ENCODE measurements around the gene PTMS. TPM values are rescaled to one million over a fixed set of nuclear protein-coding genes. Genes with fewer than 3 reads are reported as not detected.

The PTMS gene
- total RNA-seq (100 to 1,000 TPM; 116 to 161 (median 149) TPM), polyA plus RNA-seq (244 TPM)
- long read RNA-seq, donor 1, transcript PTMS-207 (5 exons, 1,150 nt) = major isoform, 33 of 60 reads
- long read RNA-seq, donor 1, partial matches to known transcripts = 13 of 60 reads
- long read RNA-seq, donor 1, other reads (novel, unspliced or antisense) = 14 of 60 reads
- long read RNA-seq, donor 2, transcript PTMS-207 (5 exons, 1,150 nt) = major isoform, 41 of 56 reads
- long read RNA-seq, donor 2, partial matches to known transcripts = 5 of 56 reads
- long read RNA-seq, donor 2, other reads (novel, unspliced or antisense) = 10 of 56 reads
- long read RNA-seq, donor 3, partial matches to known transcripts = 6 of 17 reads
- long read RNA-seq, donor 3, other reads (novel, unspliced or antisense) = 9 of 17 reads
- long read RNA-seq, donor 4, transcript PTMS-207 (5 exons, 1,150 nt) = major isoform, 35 of 45 reads
- long read RNA-seq, donor 4, partial matches to known transcripts = 8 of 45 reads
- long read RNA-seq, donor 4, other reads (novel, unspliced or antisense) = 2 of 45 reads

GRCh38 chr12:6765634-6766581 lies at the start of gene PTMS:
PTMS (plus strand) TSS chr12:6766363; CDS start chr12:6766706, 343 bp downstream.
- Histone ChIP-seq H3K27me3 (ENCODE audit: control insufficient read depth, insufficient read depth) (no peaks in the 10 kb centered on the region), H3K4me1 (ENCODE audit: control insufficient read depth, insufficient read depth, low read length) (peaks cover 9% of the 10 kb centered on the region), H3K4me3 (ENCODE audit: low read length) (peak within 1 kb of the TSS; percentile 98), H3K9me3 (ENCODE audit: control insufficient read depth, low read length) (no peaks in the 10 kb centered on the region), H3K27ac (ENCODE audit: low read length) (peak within 1 kb of the TSS; percentile 93)
- 3% methylated on average over 63 of the region's 63 CpGs for WGBS
- intact Hi-C loops (cut with DNase I) = no loop called here
- ATAC-seq (peak; percentile 53 to 62), DNase-seq (peak; percentile 91 to 94 (median 94))

DNA sequence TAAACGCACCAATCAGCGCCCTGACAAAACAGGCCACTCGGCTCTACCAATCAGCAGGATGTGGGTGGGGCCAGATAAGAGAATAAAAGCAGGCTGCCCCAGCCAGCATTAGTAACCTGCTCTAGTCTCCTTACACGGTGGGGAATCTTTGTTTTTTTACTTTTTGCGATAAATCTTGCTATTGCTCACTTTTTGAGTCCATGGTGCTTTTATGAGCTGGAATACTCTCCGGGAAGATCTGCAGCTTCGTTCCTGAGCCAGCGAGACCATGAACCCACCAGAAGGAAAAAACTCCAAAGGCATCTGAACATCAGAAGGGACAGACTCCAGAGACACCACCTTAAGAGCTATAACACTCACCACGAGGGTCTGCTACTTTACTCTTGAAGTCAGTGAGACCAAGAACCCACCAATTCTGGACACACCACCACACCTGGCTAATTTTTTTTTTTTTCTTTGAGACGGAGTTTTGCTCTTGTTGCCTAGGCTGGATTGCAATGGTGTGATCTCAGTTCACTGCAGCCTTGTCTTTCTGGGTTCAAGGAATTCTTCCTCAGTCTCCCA lies 49.2 kb upstream of the PTMS start:
- intact Hi-C loops (cut with DNase I) = no loop called here
- no peaks in the 10 kb centered on the region for H3K9me3 ChIP-seq (ENCODE audit: control insufficient read depth, low read length)

GRCh38 chr12:6722863-6723262 lies 43.3 kb upstream of the PTMS start:
- H3K4me3 ChIP-seq (ENCODE audit: low read length) = no peak overlapping the region
- H3K27ac ChIP-seq (ENCODE audit: low read length) = no peak overlapping the region
- no peaks in the 10 kb centered on the region for H3K9me3 ChIP-seq (ENCODE audit: control insufficient read depth, low read length)
- intact Hi-C loops (cut with DNase I) = no loop called here
- peaks cover 4% of the 10 kb centered on the region for H3K4me1 ChIP-seq (ENCODE audit: control insufficient read depth, insufficient read depth, low read length)
- DNase-seq (no peak), ATAC-seq (no peak)
- WGBS = 76% methylated on average over 3 of the region's 3 CpGs
- no peaks in the 10 kb centered on the region for H3K27me3 ChIP-seq (ENCODE audit: control insufficient read depth, insufficient read depth)

More for the DNA sequence above, 49.2 kb upstream of the PTMS start:
- WGBS = 63% methylated on average over 7 of the region's 10 CpGs
- no peak for DNase-seq
- H3K4me1 ChIP-seq (ENCODE audit: control insufficient read depth, insufficient read depth, low read length) = no peaks in the 10 kb centered on the region
- ATAC-seq = no peak
- no peak overlapping the region for H3K27ac ChIP-seq (ENCODE audit: low read length)
- no peaks in the 10 kb centered on the region for H3K27me3 ChIP-seq (ENCODE audit: control insufficient read depth, insufficient read depth)
- no peak overlapping the region for H3K4me3 ChIP-seq (ENCODE audit: low read length)

- ATAC-seq (peak; percentile 98 to 99), DNase-seq (peak; percentile 99)
- under 1% methylated on average over 49 of the region's 49 CpGs for WGBS
- intact Hi-C loops (cut with DNase I) = no loop called here
- peaks cover 4% of the 10 kb centered on the region for H3K4me1 ChIP-seq (ENCODE audit: control insufficient read depth, insufficient read depth, low read length)
- H3K4me3 ChIP-seq (ENCODE audit: low read length) = peak within 1 kb of the TSS; percentile 48
- H3K9me3 ChIP-seq (ENCODE audit: control insufficient read depth, low read length) = no peaks in the 10 kb centered on the region
- H3K27ac ChIP-seq (ENCODE audit: low read length) = peak within 1 kb of the TSS; percentile 84
- H3K27me3 ChIP-seq (ENCODE audit: control insufficient read depth, insufficient read depth) = no peaks in the 10 kb centered on the region
Measured at GRCh38 chr12:6723607-6724408, 42.4 kb upstream of the PTMS start, which contains the start of gene COPS7A. COPS7A (plus strand) TSS chr12:6724046; CDS start chr12:6724657, 611 bp downstream.

GRCh38 chr12:6724409-6724797 lies 41.8 kb upstream of the PTMS start:
- no peaks in the 10 kb centered on the region for H3K9me3 ChIP-seq (ENCODE audit: control insufficient read depth, low read length)
- 18% methylated on average over 10 of the region's 10 CpGs for WGBS
- H3K4me1 ChIP-seq (ENCODE audit: control insufficient read depth, insufficient read depth, low read length) = peaks cover 4% of the 10 kb centered on the region
- H3K27me3 ChIP-seq (ENCODE audit: control insufficient read depth, insufficient read depth) = no peaks in the 10 kb centered on the region
- peak overlapping the region; percentile 48 for H3K4me3 ChIP-seq (ENCODE audit: low read length)
- DNase-seq = no peak
- intact Hi-C loops (cut with DNase I) = no loop called here
- ATAC-seq = peak; percentile 2 to 24
- H3K27ac ChIP-seq (ENCODE audit: low read length) = peak overlapping the region; percentile 62

DNA sequence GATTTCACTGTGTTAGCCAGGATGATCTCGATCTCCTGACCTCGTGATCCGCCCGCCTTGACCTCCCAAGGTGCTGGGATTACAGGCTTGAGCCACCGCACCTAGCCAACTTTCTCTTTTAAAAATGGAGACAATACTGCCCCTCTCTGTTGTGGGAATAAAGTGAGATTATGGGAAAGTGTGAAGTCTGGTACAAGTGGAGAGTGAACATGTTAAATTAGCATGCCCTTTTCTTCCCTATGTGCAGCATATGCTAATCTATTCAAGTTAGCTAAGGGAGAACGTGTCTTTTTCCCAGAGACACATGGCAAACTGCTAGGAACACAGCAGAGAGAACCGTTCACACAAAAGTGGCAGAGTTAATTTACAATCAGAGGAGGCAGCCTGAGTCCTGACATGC lies 40.8 kb upstream of the PTMS start:
- H3K9me3 ChIP-seq (ENCODE audit: control insufficient read depth, low read length) = no peaks in the 10 kb centered on the region
- DNase-seq = no peak
- no peak for ATAC-seq
- H3K4me1 ChIP-seq (ENCODE audit: control insufficient read depth, insufficient read depth, low read length) = peaks cover 4% of the 10 kb centered on the region
- H3K4me3 ChIP-seq (ENCODE audit: low read length) = no peak overlapping the region
- WGBS = 95% methylated on average over 7 of the region's 7 CpGs
- H3K27me3 ChIP-seq (ENCODE audit: control insufficient read depth, insufficient read depth) = no peaks in the 10 kb centered on the region
- intact Hi-C loops (cut with DNase I) = no loop called here
- H3K27ac ChIP-seq (ENCODE audit: low read length) = no peak overlapping the region

- Histone ChIP-seq H3K27me3 (ENCODE audit: control insufficient read depth, insufficient read depth) (no peaks in the 10 kb centered on the region), H3K27ac (ENCODE audit: low read length) (no peak overlapping the region), H3K9me3 (ENCODE audit: control insufficient read depth, low read length) (no peaks in the 10 kb centered on the region), H3K4me1 (ENCODE audit: control insufficient read depth, insufficient read depth, low read length) (peaks cover 4% of the 10 kb centered on the region), H3K4me3 (ENCODE audit: low read length) (no peak overlapping the region)
- no peak for DNase-seq
- ATAC-seq = no peak
- intact Hi-C loops (cut with DNase I) = no loop called here
- 91% methylated on average over 18 of the region's 18 CpGs for WGBS
Measured at GRCh38 chr12:6729186-6729585, 37.0 kb upstream of the PTMS start.

GRCh38 chr12:6730169-6730568 lies 36.0 kb upstream of the PTMS start:
- no peaks in the 10 kb centered on the region for H3K9me3 ChIP-seq (ENCODE audit: control insufficient read depth, low read length)
- H3K27ac ChIP-seq (ENCODE audit: low read length) = no peak overlapping the region
- 92% methylated on average over 8 of the region's 8 CpGs for WGBS
- H3K27me3 ChIP-seq (ENCODE audit: control insufficient read depth, insufficient read depth) = no peaks in the 10 kb centered on the region
- H3K4me3 ChIP-seq (ENCODE audit: low read length) = no peak overlapping the region
- intact Hi-C loops (cut with DNase I) = loop anchor here in 1 of 4 donors (10.0 kb wide), 1 partner anchor 55 kb away; the partner anchor contains the start of gene CD4
- no peaks in the 10 kb centered on the region for H3K4me1 ChIP-seq (ENCODE audit: control insufficient read depth, insufficient read depth, low read length)
- ATAC-seq = no peak
- no peak for DNase-seq

- Histone ChIP-seq H3K4me3 (ENCODE audit: low read length) (no peak overlapping the region), H3K9me3 (ENCODE audit: control insufficient read depth, low read length) (no peaks in the 10 kb centered on the region), H3K27me3 (ENCODE audit: control insufficient read depth, insufficient read depth) (no peaks in the 10 kb centered on the region), H3K4me1 (ENCODE audit: control insufficient read depth, insufficient read depth, low read length) (no peaks in the 10 kb centered on the region), H3K27ac (ENCODE audit: low read length) (no peak overlapping the region)
- WGBS = 68% methylated on average over 10 of the region's 10 CpGs
- intact Hi-C loops (cut with DNase I) = loop anchor here in 1 of 4 donors (5.0 to 10.0 kb wide), 2 partner anchors 50 to 93 kb away; partner anchors contain the start of genes CD4 and P3H3
- ATAC-seq (no peak), DNase-seq (no peak)
Measured at GRCh38 chr12:6734506-6735387, 31.4 kb upstream of the PTMS start.
